Bronchial epithelial cell (primary cell): ENCODE results near the gene ADGRG3. TPM values are rescaled to one million over a fixed set of nuclear protein-coding genes. Genes with fewer than 3 reads are reported as not detected.

ENCODE experiments used
- DNase-seq: peaks from one replicate; pipeline ENCODE4 v3.0.0-alpha.2; 2010; ENCODE audit warnings: low read depth
- FAIRE-seq: peaks from 2 replicates; lab custom pipeline; 2011; peaks lifted over from hg19 to GRCh38; lab: Jason Lieb, UNC
- H3K27me3 ChIP-seq: 2 replicates; pipeline ENCODE4 v1.5.1; 2011; ENCODE audit warnings: low read length; ENCODE audit not compliant: control insufficient read depth, insufficient read depth
- H3K36me3 ChIP-seq: 2 replicates; pipeline ENCODE4 v1.5.1; 2011; ENCODE audit warnings: low read length; ENCODE audit not compliant: control insufficient read depth, insufficient read depth
- H3K4me3 ChIP-seq: 2 replicates; pipeline ENCODE4 v1.5.1; 2011; ENCODE audit warnings: mild to moderate bottlenecking, low read depth, low read length, control low read depth
- CTCF ChIP-seq: IDR thresholded peaks from 2 replicates; pipeline ENCODE4 v1.5.1; 2011; ENCODE audit warnings: mild to moderate bottlenecking, moderate library complexity, low read length, control low read depth, inconsistent platforms; ENCODE audit not compliant: insufficient read depth, severe bottlenecking
- total RNA-seq: library from RNA; depleted of rRNA; stranded (reverse); fragments of >200 nt; gene quantifications from 2 replicates; pipeline ENCODE4 v1.2.1, GENCODE V29; 2014

Gene ADGRG3
- total RNA-seq, 1 donor from 2014 or later: not detected

- no peak for DNase-seq
- TF ChIP-seq CTCF: no peak
- Histone ChIP-seq H3K36me3 (peaks cover 44% of the 10 kb centered on the region), H3K27me3 (no peaks in the 10 kb centered on the region), H3K4me3 (no peak overlapping the region)
- no peak for FAIRE-seq
Observed at GRCh38 chr16:57661936-57662906, 5.9 kb upstream of the ADGRG3 start.

- no peak for FAIRE-seq
- H3K27me3 ChIP-seq: no peaks in the 10 kb centered on the region
- peaks cover 38% of the 10 kb centered on the region for H3K36me3 ChIP-seq
- no peak overlapping the region for H3K4me3 ChIP-seq
- DNase-seq: no peak
- no peak for TF ChIP-seq CTCF
Observed at GRCh38 chr16:57663436-57663835, 4.7 kb upstream of the ADGRG3 start.

- Histone ChIP-seq H3K36me3 (peaks cover 32% of the 10 kb centered on the region), H3K4me3 (no peak overlapping the region), H3K27me3 (no peaks in the 10 kb centered on the region)
- TF ChIP-seq CTCF: no peak
- FAIRE-seq: no peak
- no peak for DNase-seq
Observed at GRCh38 chr16:57663917-57664661, 4.0 kb upstream of the ADGRG3 start.

GRCh38 chr16:57664662-57665025 is 3.5 kb upstream of the ADGRG3 start:
- no peak for FAIRE-seq
- H3K36me3 ChIP-seq: peaks cover 27% of the 10 kb centered on the region

GRCh38 chr16:57665541-57665940 is 2.6 kb upstream of the ADGRG3 start:
- FAIRE-seq (no peak), DNase-seq (no peak)
- no peak for TF ChIP-seq CTCF
- H3K36me3 ChIP-seq: peaks cover 21% of the 10 kb centered on the region
- no peaks in the 10 kb centered on the region for H3K27me3 ChIP-seq
- H3K4me3 ChIP-seq: no peak overlapping the region

More at GRCh38 chr16:57664662-57665025, 3.5 kb upstream of the ADGRG3 start:
- no peak for DNase-seq
- Histone ChIP-seq H3K27me3 (no peaks in the 10 kb centered on the region), H3K4me3 (no peak overlapping the region)
- TF ChIP-seq CTCF: no peak
